CD4-positive, alpha-beta T cell (primary cell): ENCODE data around the gene TMEM198. TPM values are rescaled to one million over a fixed set of nuclear protein-coding genes. Genes with fewer than 3 reads are reported as not detected.

ENCODE experiments used
- ATAC-seq: fragments of 200-7000 bp; cut with Tn5 transposase; one replicate; pipeline ENCODE4 v1.10.0; 2022; ENCODE audit warnings: mild to moderate bottlenecking; ENCODE audit not compliant: poor library complexity
- CTCF ChIA-PET: fragments of 350-600 bp; sonication (Branson Sonifier 250); formaldehyde crosslinking; loops from one replicate; lab custom pipeline; 2021; ENCODE audit warnings: antibody characterized with exemption, inconsistent platforms; lab: Charles Lee
- POLR2A ChIA-PET: fragments of 350-600 bp; sonication (Branson Sonifier 250); formaldehyde crosslinking; loops from one replicate; lab custom pipeline; 2021; ENCODE audit warnings: antibody characterized with exemption, inconsistent platforms; lab: Charles Lee
- DNase-seq, 14 experiments: peaks; one replicate each; pipeline ENCODE4 v3.0.0-alpha.2; 2013 to 2020; ENCODE audit warnings: mixed read lengths in 2 of 14
- H3K27ac ChIP-seq, 2 donors: one replicate each; pipeline versions ENCODE4 v1.5.1 to v1.7.0; 2013; ENCODE audit warnings: low read length in 2 of 2, low read depth in 1 of 2, mild to moderate bottlenecking in 1 of 2
- H3K27me3 ChIP-seq, 2 experiments: 1 replicate in 1 of 2; 2 replicates in 1 of 2; pipeline versions ENCODE4 v1.6.1 to v1.7.0; 2013; ENCODE audit warnings: low read length in 2 of 2, control low read depth in 1 of 2, mild to moderate bottlenecking in 1 of 2, moderate library complexity in 1 of 2; ENCODE audit not compliant: insufficient read depth in 2 of 2, control insufficient read depth in 1 of 2
- H3K36me3 ChIP-seq: one replicate; pipeline ENCODE4 v1.6.1; 2013; ENCODE audit warnings: low read length, control low read depth; ENCODE audit not compliant: insufficient read depth
- H3K4me1 ChIP-seq: one replicate; pipeline ENCODE4 v1.6.1; 2013; ENCODE audit warnings: low read length, control low read depth; ENCODE audit not compliant: insufficient read depth
- H3K4me3 ChIP-seq: one replicate; pipeline ENCODE4 v1.5.1; 2013; ENCODE audit warnings: mild to moderate bottlenecking, low read length, moderate library complexity
- H3K9me3 ChIP-seq, 2 experiments: 1 replicate in 1 of 2; 2 replicates in 1 of 2; pipeline versions ENCODE4 v1.6.1 to v1.7.0; 2013; ENCODE audit warnings: low read length in 2 of 2, mild to moderate bottlenecking in 2 of 2, control low read depth in 1 of 2, moderate library complexity in 1 of 2; ENCODE audit not compliant: control insufficient read depth in 1 of 2, insufficient read depth in 1 of 2
- H3K27ac Mint-ChIP-seq: one replicate; pipeline ENCODE4 v1.8.0; 2020; ENCODE audit warnings: mixed read lengths
- H3K27me3 Mint-ChIP-seq: one replicate; pipeline ENCODE4 v1.8.0; 2021; ENCODE audit warnings: mixed read lengths
- H3K36me3 Mint-ChIP-seq: one replicate; pipeline ENCODE4 v1.8.0; 2021; ENCODE audit warnings: low read depth, mixed read lengths
- H3K4me1 Mint-ChIP-seq: one replicate; pipeline ENCODE4 v1.8.0; 2021; ENCODE audit warnings: low read depth, mixed read lengths
- H3K4me3 Mint-ChIP-seq: one replicate; pipeline ENCODE4 v1.8.0; 2020; ENCODE audit warnings: mild to moderate bottlenecking, mixed read lengths
- H3K9me3 Mint-ChIP-seq: one replicate; pipeline ENCODE4 v1.8.0; 2020; ENCODE audit warnings: mixed read lengths
- CTCF ChIP-seq: fragments of 200-600 bp; IDR thresholded peaks from one replicate; pipeline ENCODE4 v1.8.0; 2022; ENCODE audit warnings: antibody characterized with exemption, mild to moderate bottlenecking
- intact Hi-C, 2 experiments: fragments of 100-400 bp; cut with DNase I in 1 of 2; cut with micrococcal nuclease in 1 of 2; formaldehyde crosslinking; loops; one replicate each; pipeline versions ENCODE4 v1.15.1 to v1.9.0; 2023 to 2025; cut with DNase I, micrococcal nuclease
- total RNA-seq, 174 experiments: library from RNA in 2 of 174; stranded (reverse) in 2 of 174; gene quantifications; one replicate each; pipeline ENCODE4 v1.2.3 and lab custom pipeline; 2021 to 2026

TMEM198 gene
- total RNA-seq, 2 experiments from 2014 or later = 0.47 to 0.91 TPM

- ChIA-PET CTCF (interaction anchor here (1.2 kb wide), 1 partner anchor 23 kb away, joined by 3 read pairs; no protein-coding TSS in a partner anchor), POLR2A (no interaction called here)
- no peak overlapping the region for H3K27ac Mint-ChIP-seq
- Histone ChIP-seq H3K4me3 (no peak overlapping the region), H3K27me3 (peaks cover 24 to 30% of the 10 kb centered on the region in 2 experiments), H3K36me3 (peaks cover 37% of the 10 kb centered on the region), H3K4me1 (peaks cover 19% of the 10 kb centered on the region), H3K27ac (no peak overlapping the region), H3K9me3 (peaks cover 0 to 18% of the 10 kb centered on the region in 2 experiments)
- no peak for TF ChIP-seq CTCF
- ATAC-seq (no peak), DNase-seq (no peak)
- H3K4me1 Mint-ChIP-seq = peaks cover 13% of the 10 kb centered on the region
- no peak overlapping the region for H3K4me3 Mint-ChIP-seq
- intact Hi-C loops = no loop called here
- no peaks in the 10 kb centered on the region for H3K9me3 Mint-ChIP-seq
- H3K36me3 Mint-ChIP-seq = peaks cover 54% of the 10 kb centered on the region
- H3K27me3 Mint-ChIP-seq = peaks cover 40% of the 10 kb centered on the region
These were observed 36.9 kb upstream of the TMEM198 start for GRCh38 chr2:219506802-219507526.

- no peak for ATAC-seq
- Mint-ChIP-seq H3K27ac (no peak overlapping the region), H3K36me3 (peaks cover 50% of the 10 kb centered on the region), H3K27me3 (peaks cover 45% of the 10 kb centered on the region), H3K4me3 (no peak overlapping the region), H3K4me1 (peaks cover 13% of the 10 kb centered on the region), H3K9me3 (no peaks in the 10 kb centered on the region)
- no peak overlapping the region for H3K27ac ChIP-seq
- DNase-seq = no peak
- ChIA-PET CTCF (interaction anchor here (1.2 kb wide), 2 partner anchors 22 to 135 kb away, joined by 3 read pairs; no protein-coding TSS in a partner anchor), POLR2A (no interaction called here)
- peaks cover 33 to 39% of the 10 kb centered on the region in 2 experiments for H3K27me3 ChIP-seq
- intact Hi-C loops = loop anchor here in 1 of 2 experiments (2.0 kb wide), 1 partner anchor 23 kb away; no protein-coding TSS in a partner anchor
- peaks cover 0 to 22% of the 10 kb centered on the region in 2 experiments for H3K9me3 ChIP-seq
- H3K4me3 ChIP-seq = no peak overlapping the region
- no peak for TF ChIP-seq CTCF
- peaks cover 31% of the 10 kb centered on the region for H3K36me3 ChIP-seq
- peaks cover 19% of the 10 kb centered on the region for H3K4me1 ChIP-seq
These were observed 36.0 kb upstream of the TMEM198 start for GRCh38 chr2:219507581-219508443.

GRCh38 chr2:219508444-219508734, 35.4 kb upstream of the TMEM198 start:
- Mint-ChIP-seq H3K4me3 (no peak overlapping the region), H3K27me3 (peaks cover 50% of the 10 kb centered on the region), H3K27ac (no peak overlapping the region), H3K9me3 (no peaks in the 10 kb centered on the region), H3K4me1 (peaks cover 16% of the 10 kb centered on the region), H3K36me3 (peaks cover 49% of the 10 kb centered on the region)
- peaks cover 38 to 44% of the 10 kb centered on the region in 2 experiments for H3K27me3 ChIP-seq
- ATAC-seq (no peak), DNase-seq (no peak)
- H3K36me3 ChIP-seq = peaks cover 28% of the 10 kb centered on the region
- no peak overlapping the region for H3K4me3 ChIP-seq
- H3K27ac ChIP-seq = no peak overlapping the region
- CTCF ChIA-PET = interaction anchor here (1.2 kb wide), 1 partner anchor 134 kb away, joined by 3 read pairs; no protein-coding TSS in a partner anchor
- POLR2A ChIA-PET = no interaction called here
- intact Hi-C loops = loop anchor here in 1 of 2 experiments (2.0 kb wide), 1 partner anchor 22 kb away; no protein-coding TSS in a partner anchor
- TF ChIP-seq CTCF = no peak
- H3K4me1 ChIP-seq = peaks cover 19% of the 10 kb centered on the region
- H3K9me3 ChIP-seq = peaks cover 0 to 26% of the 10 kb centered on the region in 2 experiments
